Left cardiac atrium (tissue), 4 donors: ENCODE results near the gene TMX3. TPM values are rescaled to one million over a fixed set of nuclear protein-coding genes. Genes with fewer than 3 reads are reported as not detected.
A peak's percentile ranks its signal among the peaks of the same experiment; 100 is the strongest.

Experiments used
- ATAC-seq, 2 donors: fragments of 200-7000 bp; cut with Tn5 transposase; one replicate each; pipeline ENCODE4 v1.9.1; 2020; ENCODE audit warnings: mild to moderate bottlenecking in 2 of 2, moderate library complexity in 2 of 2
- DNase-seq: peaks from one replicate; pipeline ENCODE4 v3.0.0-alpha.2; 2020
- intact Hi-C, 2 donors: fragments of 100-400 bp; cut with DNase I; formaldehyde crosslinking; loops; one replicate each; pipeline versions ENCODE4 v1.14.1 to v1.15.1; 2022 to 2023
- total RNA-seq, 2 donors: library from RNA; stranded (reverse); fragmentation: NEBNext Ultra II Directional; extraction: Animal tissue kit (Norgen Biotek cat#: 25700); gene quantifications; one replicate each; pipeline ENCODE4 v1.2.1, GENCODE V29; 2021
- donor health status: DM: no; HTN: yes; CAD: no.
- donor health status: DM: no; HTN: yes; CAD: no; lungs with severe emphysema.
- donor health status: DM: yes; HTN: yes; CAD: no.
- donor health status: Dilated cardiomyopathy.

TMX3 gene
- total RNA-seq, 2 donors from 2014 or later = 24.4 to 36.2 TPM

GRCh38 chr18:68721681-68722583, 7.0 kb upstream of the TMX3 start:
- no peak for DNase-seq
- intact Hi-C loops = no loop called here
- peak; percentile 30 to 55 for ATAC-seq

- intact Hi-C loops = no loop called here
- peak; percentile 24 to 48 for ATAC-seq
- no peak for DNase-seq
These were observed 569 bp downstream of the TMX3 start for GRCh38 chr18:68714366-68714711.

DNA sequence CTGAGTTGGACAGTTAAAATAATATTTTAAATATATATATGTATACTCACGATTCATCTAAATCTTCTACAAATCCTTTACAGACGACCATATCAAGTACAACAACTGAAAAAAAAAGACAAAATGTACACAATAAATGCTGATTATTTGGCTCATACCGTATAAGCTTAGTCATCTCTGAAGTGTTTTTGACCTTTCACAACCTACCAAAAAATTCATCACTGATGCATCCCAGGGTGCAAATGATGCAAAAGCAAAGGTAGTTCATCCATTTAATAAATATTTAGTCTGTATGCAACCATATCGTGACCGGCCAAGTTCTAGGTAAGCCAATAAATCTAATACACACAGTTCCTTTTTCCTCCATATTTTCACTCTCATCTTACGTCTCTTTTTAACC, 1.1 kb downstream of the TMX3 start:
- intact Hi-C loops = no loop called here
- no peak for ATAC-seq
- DNase-seq = no peak

GRCh38 chr18:68713131-68713530, 1.8 kb downstream of the TMX3 start:
- DNase-seq (no peak), ATAC-seq (no peak)
- intact Hi-C loops = no loop called here

GRCh38 chr18:68707646-68708045, 7.3 kb downstream of the TMX3 start:
- no peak for ATAC-seq
- no peak for DNase-seq
- intact Hi-C loops = no loop called here

DNA sequence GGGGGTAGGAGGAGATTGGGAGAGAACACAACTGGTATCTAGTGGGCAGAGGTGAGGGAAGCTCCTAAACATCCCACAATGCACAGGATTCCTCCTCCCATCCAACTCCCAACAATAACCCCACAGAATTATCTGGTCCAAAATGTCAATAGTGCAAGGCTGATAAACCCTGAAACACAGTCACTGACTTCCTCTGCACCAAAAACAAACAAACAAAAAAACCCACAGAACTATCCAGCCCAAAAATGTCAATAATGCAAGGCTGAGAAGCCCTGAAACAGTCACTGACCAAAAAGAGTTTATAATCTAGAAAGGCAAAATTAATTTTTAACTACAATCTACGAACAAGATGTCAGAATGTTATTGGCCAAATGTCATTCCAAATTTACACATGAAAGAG, 9.8 kb downstream of the TMX3 start:
- DNase-seq = no peak
- intact Hi-C loops = no loop called here
- ATAC-seq = no peak

DNA sequence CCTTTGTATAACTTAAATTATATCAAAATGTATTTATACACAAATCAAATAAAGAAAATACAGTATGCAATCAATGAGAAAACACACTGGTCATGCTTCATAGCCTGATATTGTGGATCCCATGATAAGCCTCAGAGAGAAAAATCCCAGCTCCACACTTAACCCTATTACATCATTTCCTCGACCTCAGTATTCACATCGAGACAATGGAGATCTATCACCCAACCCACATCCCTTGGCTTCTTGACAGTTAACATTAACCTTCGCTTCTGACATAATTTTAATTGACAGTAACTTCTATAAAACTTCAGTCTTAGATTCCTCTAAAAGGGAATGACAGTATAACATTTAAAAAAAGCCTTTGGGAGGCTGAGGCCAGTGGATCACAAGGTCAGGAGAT, 11.6 kb downstream of the TMX3 start:
- intact Hi-C loops = no loop called here
- DNase-seq (no peak), ATAC-seq (no peak)

- ATAC-seq (no peak), DNase-seq (no peak)
These were observed 13.6 kb downstream of the TMX3 start for GRCh38 chr18:68701353-68701752.

DNA sequence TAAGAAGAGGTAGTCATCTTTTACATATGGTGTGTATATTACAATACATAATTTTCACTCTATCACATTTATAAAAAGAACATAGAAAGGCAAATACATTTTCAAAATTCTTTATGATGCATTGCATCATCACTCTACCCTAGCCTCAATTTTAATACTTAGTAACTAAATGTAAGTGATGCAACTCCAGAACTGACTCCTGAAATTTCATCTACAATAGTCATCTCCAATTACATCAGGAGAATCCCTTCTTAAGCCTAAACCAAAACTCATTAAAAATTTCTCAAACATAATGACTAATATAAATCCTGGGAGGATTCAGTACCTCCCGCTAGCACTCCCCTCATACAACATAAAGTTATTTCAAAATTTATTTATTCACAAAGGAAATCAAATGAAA, 15.9 kb downstream of the TMX3 start:
- DNase-seq (no peak), ATAC-seq (no peak)
- intact Hi-C loops = no loop called here

More at GRCh38 chr18:68701353-68701752, 13.6 kb downstream of the TMX3 start:
- intact Hi-C loops = no loop called here

DNA sequence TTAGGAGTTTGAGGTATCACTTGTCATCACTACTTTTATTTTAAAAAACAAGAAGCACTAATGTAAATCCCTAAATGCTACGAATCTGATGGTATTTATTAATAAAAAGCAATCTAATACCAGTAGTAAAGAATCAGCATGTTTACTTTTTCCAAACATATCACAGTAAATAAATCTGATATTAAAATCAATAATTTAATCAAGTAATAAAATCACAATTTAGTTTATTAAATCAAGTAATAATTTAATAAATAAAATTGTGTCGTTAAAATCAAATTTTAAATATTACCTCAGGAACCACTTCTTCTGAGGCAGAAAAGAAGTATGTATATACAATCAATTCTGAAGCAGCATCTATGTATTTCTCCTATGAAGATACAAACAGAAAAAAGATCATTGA, 18.0 kb downstream of the TMX3 start:
- no peak for ATAC-seq

GRCh38 chr18:68694316-68694715, 20.6 kb downstream of the TMX3 start:
- intact Hi-C loops = no loop called here
- ATAC-seq (no peak), DNase-seq (no peak)

More for the DNA sequence above, 18.0 kb downstream of the TMX3 start:
- no peak for DNase-seq
- intact Hi-C loops = no loop called here

DNA sequence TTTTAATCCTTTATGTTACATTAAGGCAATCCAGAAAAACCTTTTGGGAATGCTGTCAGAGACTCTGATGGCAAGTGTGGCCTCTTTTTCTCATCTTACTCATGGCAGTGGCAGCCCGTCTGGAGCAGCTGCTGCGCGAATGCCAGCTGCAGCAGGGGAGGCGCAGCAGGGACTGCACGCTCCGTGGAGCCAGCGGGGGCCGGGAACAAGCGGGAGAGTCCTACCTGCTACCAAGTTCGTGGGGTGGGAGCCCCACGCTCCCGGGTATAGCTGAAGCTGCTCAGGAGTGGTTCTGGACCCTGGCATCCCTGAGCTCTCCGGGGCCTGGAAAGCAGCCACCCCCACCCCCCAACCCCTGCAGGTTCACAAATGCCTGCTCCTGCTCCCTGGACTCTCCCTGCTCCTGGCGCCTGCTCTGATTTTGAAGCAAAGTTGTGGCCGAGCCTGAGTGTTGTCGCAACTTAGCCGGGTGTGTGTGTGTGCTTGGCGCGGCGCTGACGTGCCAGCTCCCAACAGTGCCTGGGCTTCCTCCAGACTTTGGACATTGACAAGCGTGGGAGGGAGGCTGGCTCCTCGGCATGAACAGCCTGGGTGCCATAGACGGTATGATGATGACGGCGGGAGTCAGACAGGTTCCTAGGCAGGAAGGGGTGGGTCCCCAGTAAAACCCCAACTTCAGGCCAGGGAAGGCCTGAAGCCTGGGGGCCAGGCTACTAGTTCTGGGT, 21.7 kb downstream of the TMX3 start:
- DNase-seq (no peak), ATAC-seq (no peak)
- intact Hi-C loops = no loop called here

- ATAC-seq (peak; percentile 44), DNase-seq (no peak)
- intact Hi-C loops = no loop called here
These were observed 35.4 kb downstream of the TMX3 start for GRCh38 chr18:68679528-68679927.

GRCh38 chr18:68676913-68677312, 38.0 kb downstream of the TMX3 start:
- DNase-seq (no peak), ATAC-seq (no peak)
- intact Hi-C loops = no loop called here

- no peak for DNase-seq
- intact Hi-C loops = no loop called here
- ATAC-seq = no peak
These were observed 47.8 kb downstream of the TMX3 start for GRCh38 chr18:68667121-68667520.

DNA sequence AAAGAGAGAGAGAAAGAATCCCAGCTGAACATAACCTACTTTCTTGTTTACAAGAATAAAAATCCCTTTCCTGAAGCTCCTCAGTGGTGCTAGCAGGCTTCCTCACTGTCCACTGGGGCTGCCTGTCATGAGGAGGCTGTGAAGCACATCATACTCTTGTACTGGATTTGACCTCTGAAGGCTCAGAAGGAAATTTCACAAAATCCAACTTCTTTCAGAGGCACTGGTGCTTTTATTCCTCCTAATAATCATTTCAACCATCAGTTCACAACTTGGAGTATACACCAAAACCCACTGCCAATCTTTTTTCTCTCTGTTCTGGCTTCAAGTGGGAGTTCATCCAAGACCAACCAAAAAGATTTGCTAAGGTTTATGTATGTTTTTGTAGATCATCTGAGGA, 48.5 kb downstream of the TMX3 start:
- ATAC-seq (peak; percentile 27 to 49), DNase-seq (no peak)
- intact Hi-C loops = no loop called here

DNA sequence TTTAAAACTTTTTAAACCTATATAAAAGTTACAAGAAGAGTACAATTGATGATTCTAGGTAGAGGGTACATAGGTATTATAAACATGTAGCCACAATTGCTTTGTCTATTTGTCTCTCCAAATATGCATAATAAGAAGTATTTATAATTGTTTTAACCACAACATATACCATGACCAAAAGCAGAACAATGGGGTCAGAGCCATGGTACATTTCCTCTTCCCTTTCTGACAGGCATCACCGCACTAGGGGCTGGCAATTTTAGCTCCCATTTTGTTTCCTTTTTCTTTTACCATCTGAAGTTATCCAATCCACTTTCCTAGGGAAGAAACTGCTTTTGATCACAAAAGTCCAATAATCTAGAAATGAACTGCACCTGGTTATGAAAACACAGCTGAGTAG, 49.3 kb downstream of the TMX3 start:
- ATAC-seq (no peak), DNase-seq (no peak)
- intact Hi-C loops = no loop called here

- ATAC-seq (no peak), DNase-seq (no peak)
- intact Hi-C loops = no loop called here
These were observed 52.2 kb downstream of the TMX3 start for GRCh38 chr18:68662754-68663153.

DNA sequence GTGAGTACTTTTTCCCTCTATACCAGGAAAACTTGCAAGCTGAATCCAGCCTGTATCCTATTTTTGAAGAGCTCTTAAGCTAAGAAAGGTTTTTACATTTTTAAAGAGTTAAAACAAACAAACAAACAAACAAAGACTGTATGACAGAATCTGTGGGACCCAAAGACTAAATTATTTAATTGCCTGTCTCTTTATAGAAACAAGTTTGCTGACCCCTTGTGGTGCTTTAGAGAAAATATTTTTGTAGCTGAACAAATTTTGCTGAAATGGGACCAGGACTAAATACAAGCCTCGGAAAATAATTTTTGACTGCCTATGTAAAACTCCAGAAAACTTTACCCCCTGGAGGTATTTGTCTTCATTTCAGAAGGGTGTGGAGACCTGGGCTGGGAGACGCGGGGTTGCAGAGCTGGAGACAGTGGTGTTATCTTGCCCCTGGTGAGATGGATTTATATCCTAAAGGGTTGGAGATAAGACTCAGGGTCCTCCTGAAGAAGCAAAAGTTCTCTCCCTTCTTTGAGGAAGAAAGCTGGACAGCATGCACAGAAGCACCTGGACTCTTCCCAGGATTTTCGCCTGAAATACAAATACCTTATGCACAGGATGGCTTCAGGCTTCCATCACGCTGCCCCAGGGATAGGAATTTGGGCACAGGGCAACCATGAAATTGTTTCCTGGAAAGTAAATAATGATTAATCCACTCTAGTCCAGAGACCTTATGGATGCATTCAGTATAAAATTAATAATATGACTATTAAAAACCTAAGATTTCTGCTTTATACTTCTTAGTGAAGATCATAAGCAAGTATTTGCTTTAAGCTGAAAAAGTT, 54.3 kb downstream of the TMX3 start:
- intact Hi-C loops = loop anchor here in 1 of 2 donors (1.0 kb wide), 1 partner anchor 1443 kb away; no protein-coding TSS in a partner anchor
- no peak for ATAC-seq
- no peak for DNase-seq

DNA sequence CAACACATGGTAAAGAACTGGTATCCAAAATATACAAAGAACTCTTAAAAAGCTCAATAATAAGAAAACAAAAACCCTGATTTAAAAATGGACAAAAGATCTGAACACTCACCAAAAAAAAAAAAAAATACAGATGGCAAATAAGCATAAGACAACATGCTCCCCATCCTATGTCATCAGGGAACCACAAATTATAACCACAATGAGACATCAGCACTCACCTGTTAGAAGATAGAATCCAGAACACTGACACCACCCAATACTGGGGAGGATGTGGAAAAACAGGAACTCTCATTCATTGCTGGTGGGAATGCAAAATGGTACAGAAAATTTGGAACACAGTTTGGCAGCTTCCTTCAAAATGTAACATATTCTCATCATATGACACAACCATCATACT, 66.7 kb downstream of the TMX3 start:
- intact Hi-C loops = no loop called here
- ATAC-seq (no peak), DNase-seq (no peak)
